Naive B cell (primary cell): ENCODE data around the gene EIF6. TPM values are rescaled to one million over a fixed set of nuclear protein-coding genes. Genes with fewer than 3 reads are reported as not detected.

Source experiments
- ATAC-seq, 2 donors: fragments of 150-1000 bp; cut with Tn5 transposase; 2 replicates each; pipeline ENCODE4 v1.10.0; 2021; ENCODE audit warnings: low read depth in 2 of 2, mild to moderate bottlenecking in 2 of 2, moderate library complexity in 2 of 2
- DNase-seq: peaks from one replicate; pipeline ENCODE4 v3.0.0; 2022
- H3K27ac Mint-ChIP-seq, 6 donors: one replicate each; pipeline ENCODE4 v1.8.0; 2020 to 2022; ENCODE audit warnings: mild to moderate bottlenecking in 6 of 6, mixed read lengths in 6 of 6, moderate library complexity in 5 of 6, inconsistent platforms in 2 of 6
- H3K27me3 Mint-ChIP-seq, 3 donors: one replicate each; pipeline ENCODE4 v1.8.0; 2021 to 2022; ENCODE audit warnings: mixed read lengths in 3 of 3, mild to moderate bottlenecking in 1 of 3
- H3K36me3 Mint-ChIP-seq, 2 donors: one replicate each; pipeline ENCODE4 v1.8.0; 2020 to 2022; ENCODE audit warnings: mixed read lengths in 2 of 2, inconsistent platforms in 1 of 2, mild to moderate bottlenecking in 1 of 2
- H3K4me1 Mint-ChIP-seq, 3 donors: one replicate each; pipeline ENCODE4 v1.8.0; 2020 to 2022; ENCODE audit warnings: mixed read lengths in 3 of 3, inconsistent platforms in 1 of 3, mild to moderate bottlenecking in 1 of 3, moderate library complexity in 1 of 3
- H3K4me3 Mint-ChIP-seq, 8 donors: one replicate each; pipeline ENCODE4 v1.8.0; 2020 to 2022; ENCODE audit warnings: mild to moderate bottlenecking in 8 of 8, mixed read lengths in 8 of 8, moderate library complexity in 8 of 8, inconsistent platforms in 2 of 8
- H3K9me3 Mint-ChIP-seq, 7 donors: one replicate each; pipeline ENCODE4 v1.8.0; 2020 to 2022; ENCODE audit warnings: mixed read lengths in 7 of 7, mild to moderate bottlenecking in 5 of 7, inconsistent platforms in 2 of 7, moderate library complexity in 1 of 7
- polyA plus RNA-seq, 6 donors: library from polyadenylated mRNA; unstranded; fragments of 300-500 nt; fragmentation: Illumina TruSeq; gene quantifications; one replicate each; pipeline ENCODE4 v1.2.3, GENCODE V29; 2021; ENCODE audit warnings: low read depth in 6 of 6

Gene EIF6
- polyA plus RNA-seq, 6 donors from 2014 or later, result 206 to 241 (median 228) TPM

GRCh38 chr20:35276408-35276807 lies 8.2 kb downstream of the EIF6 start:
- Mint-ChIP-seq H3K4me3 (peak overlapping the region; percentile 42 to 99 (median 97)), H3K9me3 (no peaks in the 10 kb centered on the region), H3K36me3 (peaks cover 7 to 8% of the 10 kb centered on the region in 2 donors), H3K27me3 (no peaks in the 10 kb centered on the region), H3K27ac (peak overlapping the region; percentile 84 to 100 (median 98)), H3K4me1 (peaks cover 14 to 35% (median 18%) of the 10 kb centered on the region in 3 donors)
- no peak for DNase-seq
- ATAC-seq, result no peak

GRCh38 chr20:35275741-35276251 lies 8.8 kb downstream of the EIF6 start:
- Mint-ChIP-seq H3K4me3 (peak overlapping the region in 4 of 8 donors; percentile 25 to 99 (median 94)), H3K4me1 (peaks cover 18 to 35% (median 18%) of the 10 kb centered on the region in 3 donors), H3K27me3 (no peaks in the 10 kb centered on the region), H3K9me3 (no peaks in the 10 kb centered on the region), H3K36me3 (peaks cover 7 to 13% of the 10 kb centered on the region in 2 donors), H3K27ac (peak overlapping the region in 5 of 6 donors; percentile 33 to 99 (median 97))
- no peak for ATAC-seq
- DNase-seq, result no peak

- Mint-ChIP-seq H3K36me3 (peaks cover 0 to 7% of the 10 kb centered on the region in 2 donors), H3K4me1 (peaks cover 7 to 25% (median 12%) of the 10 kb centered on the region in 3 donors), H3K27ac (peak overlapping the region in 5 of 6 donors; percentile 36 to 74 (median 60)), H3K27me3 (no peaks in the 10 kb centered on the region), H3K4me3 (peak overlapping the region in 1 of 8 donors; percentile 47), H3K9me3 (no peaks in the 10 kb centered on the region)
- ATAC-seq, result no peak
- DNase-seq, result no peak
Measured at GRCh38 chr20:35274172-35275092, 10.1 kb downstream of the EIF6 start.

- ATAC-seq (no peak), DNase-seq (no peak)
- H3K4me3 Mint-ChIP-seq, result peak overlapping the region in 2 of 8 donors; percentile 41 to 49
- peaks cover 6 to 21% (median 8%) of the 10 kb centered on the region in 3 donors for H3K4me1 Mint-ChIP-seq
- no peaks in the 10 kb centered on the region for H3K27me3 Mint-ChIP-seq
- no peaks in the 10 kb centered on the region for H3K9me3 Mint-ChIP-seq
- peak overlapping the region; percentile 36 to 87 (median 58) for H3K27ac Mint-ChIP-seq
- peaks cover 0 to 7% of the 10 kb centered on the region in 2 donors for H3K36me3 Mint-ChIP-seq
Measured at GRCh38 chr20:35273449-35274171, 11.0 kb downstream of the EIF6 start.

GRCh38 chr20:35271904-35272303 lies 12.7 kb downstream of the EIF6 start:
- peaks cover 0 to 7% of the 10 kb centered on the region in 2 donors for H3K36me3 Mint-ChIP-seq
- no peaks in the 10 kb centered on the region for H3K27me3 Mint-ChIP-seq
- DNase-seq, result no peak

GRCh38 chr20:35271073-35271882 lies 13.3 kb downstream of the EIF6 start:
- Mint-ChIP-seq H3K36me3 (peaks cover 0 to 11% of the 10 kb centered on the region in 2 donors), H3K27me3 (no peaks in the 10 kb centered on the region), H3K9me3 (no peaks in the 10 kb centered on the region), H3K4me1 (peaks cover 6 to 13% (median 12%) of the 10 kb centered on the region in 3 donors), H3K27ac (peak overlapping the region in 1 of 6 donors; percentile 65), H3K4me3 (no peak overlapping the region)
- DNase-seq, result no peak
- no peak for ATAC-seq

More at GRCh38 chr20:35271904-35272303, 12.7 kb downstream of the EIF6 start:
- Mint-ChIP-seq H3K27ac (no peak overlapping the region), H3K4me1 (peaks cover 7 to 16% (median 9%) of the 10 kb centered on the region in 3 donors), H3K4me3 (no peak overlapping the region), H3K9me3 (no peaks in the 10 kb centered on the region)
- no peak for ATAC-seq

- Mint-ChIP-seq H3K27ac (peak overlapping the region in 3 of 6 donors; percentile 16 to 50 (median 36)), H3K36me3 (peaks cover 0 to 12% of the 10 kb centered on the region in 2 donors), H3K27me3 (no peaks in the 10 kb centered on the region), H3K4me3 (peak overlapping the region in 1 of 8 donors; percentile 16), H3K4me1 (peaks cover 4 to 13% (median 6%) of the 10 kb centered on the region in 3 donors), H3K9me3 (no peaks in the 10 kb centered on the region)
- ATAC-seq, result no peak
- no peak for DNase-seq
Measured at GRCh38 chr20:35270021-35270902, 14.3 kb downstream of the EIF6 start.

GRCh38 chr20:35269055-35269781 lies 15.4 kb downstream of the EIF6 start:
- Mint-ChIP-seq H3K4me3 (no peak overlapping the region), H3K27ac (peak overlapping the region in 2 of 6 donors; percentile 38 to 53), H3K36me3 (peaks cover 0 to 12% of the 10 kb centered on the region in 2 donors), H3K9me3 (no peaks in the 10 kb centered on the region), H3K4me1 (peaks cover 4 to 13% (median 6%) of the 10 kb centered on the region in 3 donors), H3K27me3 (no peaks in the 10 kb centered on the region)
- peak; percentile 40 to 63 for ATAC-seq
- DNase-seq, result peak; percentile 19

GRCh38 chr20:35267092-35267491 lies 17.5 kb downstream of the EIF6 start:
- H3K4me3 Mint-ChIP-seq, result no peak overlapping the region
- H3K36me3 Mint-ChIP-seq, result peaks cover 0 to 12% of the 10 kb centered on the region in 2 donors
- peaks cover 6 to 22% (median 16%) of the 10 kb centered on the region in 3 donors for H3K4me1 Mint-ChIP-seq
- H3K27me3 Mint-ChIP-seq, result no peaks in the 10 kb centered on the region
- H3K9me3 Mint-ChIP-seq, result no peaks in the 10 kb centered on the region
- DNase-seq (no peak), ATAC-seq (no peak)
- no peak overlapping the region for H3K27ac Mint-ChIP-seq

- Mint-ChIP-seq H3K27me3 (no peaks in the 10 kb centered on the region), H3K4me3 (no peak overlapping the region), H3K27ac (no peak overlapping the region)
Measured at GRCh38 chr20:35264755-35265154, 19.8 kb downstream of the EIF6 start.

GRCh38 chr20:35263532-35264341 lies 20.8 kb downstream of the EIF6 start:
- Mint-ChIP-seq H3K4me1 (peaks cover 6 to 17% (median 16%) of the 10 kb centered on the region in 3 donors), H3K9me3 (no peaks in the 10 kb centered on the region), H3K4me3 (peak overlapping the region in 1 of 8 donors; percentile 61), H3K27me3 (no peaks in the 10 kb centered on the region), H3K36me3 (peaks cover 0 to 5% of the 10 kb centered on the region in 2 donors), H3K27ac (peak overlapping the region in 2 of 6 donors; percentile 17 to 32)
- ATAC-seq, result no peak
- DNase-seq, result no peak

More at GRCh38 chr20:35264755-35265154, 19.8 kb downstream of the EIF6 start:
- peaks cover 6 to 17% (median 16%) of the 10 kb centered on the region in 3 donors for H3K4me1 Mint-ChIP-seq
- ATAC-seq (no peak), DNase-seq (no peak)
- no peaks in the 10 kb centered on the region for H3K9me3 Mint-ChIP-seq
- peaks cover 0 to 5% of the 10 kb centered on the region in 2 donors for H3K36me3 Mint-ChIP-seq
